Inflammatory macrophage treated with lipopolysaccharide for 4 hours (primary cell): ENCODE measurements around the gene DMRT1.

Source experiments
- DNase-seq: peaks from one replicate; pipeline ENCODE4 v3.0.0-alpha.2; 2020

Gene DMRT1

DNA sequence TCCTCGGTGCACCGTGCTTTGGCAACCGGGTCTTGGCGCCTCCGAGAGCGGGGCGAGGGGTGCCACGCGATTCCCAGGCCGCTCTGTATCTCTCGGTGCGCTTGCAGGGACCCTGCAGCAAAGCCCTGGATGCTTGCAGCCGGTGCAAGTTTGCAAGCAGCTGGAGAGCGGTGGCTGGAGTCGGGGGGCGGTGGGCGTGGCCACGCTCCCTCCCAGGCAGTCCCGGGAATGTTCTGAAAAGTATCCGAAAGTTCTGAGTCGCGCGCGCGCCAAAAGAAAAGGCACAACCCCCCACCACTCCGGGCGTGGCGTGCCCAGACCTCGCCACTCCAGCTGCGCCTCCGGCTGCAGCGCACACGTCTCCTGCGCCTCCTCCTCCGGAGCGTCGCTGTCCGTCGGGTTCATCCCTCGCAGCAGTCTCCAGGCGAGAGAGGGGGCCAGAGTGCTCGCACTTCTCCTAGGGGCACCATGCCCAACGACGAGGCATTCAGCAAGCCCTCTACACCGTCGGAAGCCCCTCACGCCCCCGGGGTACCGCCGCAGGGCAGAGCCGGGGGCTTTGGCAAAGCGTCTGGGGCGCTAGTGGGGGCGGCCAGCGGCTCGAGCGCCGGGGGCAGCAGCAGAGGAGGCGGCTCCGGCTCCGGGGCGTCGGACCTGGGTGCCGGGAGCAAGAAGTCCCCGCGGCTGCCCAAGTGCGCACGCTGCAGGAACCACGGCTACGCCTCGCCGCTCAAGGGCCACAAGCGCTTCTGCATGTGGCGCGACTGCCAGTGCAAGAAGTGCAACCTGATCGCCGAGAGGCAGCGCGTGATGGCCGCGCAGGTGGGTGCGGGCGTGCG lies at the start of gene DMRT1:
TSS of gene DMRT1 (plus strand) at position 327 of the 839 bp plus-strand sequence. CDS start at position 469, 142 bp downstream.
- DNase-seq: no peak

DNA sequence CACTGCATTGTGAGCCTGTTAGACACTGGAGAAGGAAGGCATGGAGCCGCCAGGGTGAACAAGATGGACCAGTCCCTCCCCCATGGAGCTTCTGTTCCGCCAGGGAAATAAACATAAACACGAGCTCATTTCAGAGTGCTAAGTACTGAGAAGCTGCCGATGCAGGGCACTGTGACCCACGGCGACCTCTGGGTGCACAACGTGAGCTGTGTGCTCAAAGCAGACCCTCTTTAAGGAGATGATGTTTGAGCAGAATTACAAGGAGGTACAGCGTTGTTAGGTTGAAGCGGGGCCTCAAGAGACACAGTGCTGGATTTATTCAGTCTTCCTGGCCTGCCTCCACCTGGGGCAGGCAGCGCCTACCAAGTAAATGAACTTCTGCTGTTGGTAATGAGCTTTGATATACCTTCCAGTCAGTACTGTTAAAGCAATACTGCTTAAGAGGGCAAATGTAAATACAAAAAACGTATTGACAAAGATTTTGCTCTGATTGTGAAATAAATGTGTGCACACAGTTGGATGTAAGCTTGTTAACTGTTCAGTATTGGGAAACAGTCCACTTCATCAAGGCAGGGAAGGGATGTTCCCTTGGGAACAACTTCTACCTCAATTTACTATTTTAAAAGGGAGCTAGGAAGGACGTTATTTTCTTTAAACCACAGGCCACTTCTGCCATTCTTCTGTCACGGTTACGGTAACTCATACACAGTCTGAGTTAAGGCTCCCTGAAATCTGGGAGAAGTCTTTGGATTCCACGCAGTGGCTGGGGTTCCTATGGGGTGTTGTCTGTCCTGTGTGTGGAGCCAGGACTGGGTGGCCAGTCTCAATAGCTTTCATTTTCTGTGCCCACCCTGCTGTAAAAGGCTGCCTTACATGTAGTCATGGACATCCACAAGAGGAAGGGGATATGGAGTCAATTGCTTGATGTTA lies 48.9 kb upstream of the DMRT1 start:
- peak; percentile 11 for DNase-seq

DNA sequence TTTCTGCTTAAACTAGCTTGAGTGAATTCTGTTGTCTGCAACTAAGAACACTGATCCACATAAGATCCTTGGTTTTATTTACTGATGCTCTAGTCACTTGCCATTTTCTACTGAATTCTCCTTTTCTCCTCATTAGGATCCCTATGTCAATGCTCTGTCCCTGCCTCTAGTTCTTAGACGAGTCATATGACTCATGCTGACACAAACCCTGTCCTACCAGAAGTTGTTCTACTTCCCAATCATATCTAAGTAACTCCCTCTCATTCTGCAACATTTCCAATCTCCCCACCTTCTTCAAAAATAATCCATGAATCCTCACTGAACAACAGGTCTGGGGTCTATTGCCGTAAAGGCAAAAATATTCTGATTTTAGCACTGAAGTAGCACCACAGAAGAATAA lies 47.1 kb upstream of the DMRT1 start:
- DNase-seq: no peak

DNA sequence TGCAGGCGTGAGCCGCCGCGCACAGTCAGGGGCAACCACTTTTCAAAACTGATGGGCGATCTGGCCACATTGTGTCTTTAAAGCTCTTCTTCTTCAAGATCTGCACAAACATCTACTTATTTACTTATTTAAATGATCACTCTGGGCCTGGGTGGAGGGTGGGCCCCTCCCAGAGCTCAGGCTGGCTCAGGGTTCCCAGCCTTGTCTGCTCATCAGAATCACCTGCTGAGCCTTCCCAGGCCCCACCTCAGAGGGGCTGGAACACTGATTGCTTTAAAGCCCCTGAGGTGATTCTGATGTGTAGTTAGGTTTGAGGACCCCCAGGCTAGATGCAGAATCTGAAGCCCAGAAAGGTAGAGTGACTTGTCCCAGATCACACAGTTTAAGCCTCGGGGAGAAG lies 45.6 kb upstream of the DMRT1 start:
- DNase-seq: no peak

DNA sequence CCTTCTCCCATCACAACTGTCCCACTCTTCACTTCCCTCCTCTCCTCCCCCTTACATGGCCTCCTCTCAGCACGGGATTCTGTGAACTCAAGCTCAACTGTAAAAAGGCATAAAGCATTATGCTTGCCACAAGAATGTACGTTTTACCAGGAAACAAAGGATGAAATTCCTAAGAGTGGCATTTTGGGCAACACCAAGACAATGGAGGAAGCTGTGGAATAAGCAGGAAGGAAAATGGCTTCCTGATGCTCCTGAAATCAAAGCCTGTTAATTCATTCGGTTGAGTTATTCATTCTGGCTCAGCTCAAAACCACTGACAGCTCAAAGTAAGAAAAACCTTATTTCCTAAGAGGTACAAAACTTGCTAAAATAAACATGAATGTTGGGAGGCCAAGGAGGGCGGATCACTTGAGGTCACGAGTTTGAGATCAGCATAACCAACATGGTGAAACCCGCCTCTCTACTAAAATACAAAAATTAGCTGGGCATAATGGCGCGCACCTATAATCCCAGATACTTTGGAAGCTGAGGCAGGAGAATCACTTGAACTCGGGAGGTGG lies 40.8 kb upstream of the DMRT1 start:
- no peak for DNase-seq

DNA sequence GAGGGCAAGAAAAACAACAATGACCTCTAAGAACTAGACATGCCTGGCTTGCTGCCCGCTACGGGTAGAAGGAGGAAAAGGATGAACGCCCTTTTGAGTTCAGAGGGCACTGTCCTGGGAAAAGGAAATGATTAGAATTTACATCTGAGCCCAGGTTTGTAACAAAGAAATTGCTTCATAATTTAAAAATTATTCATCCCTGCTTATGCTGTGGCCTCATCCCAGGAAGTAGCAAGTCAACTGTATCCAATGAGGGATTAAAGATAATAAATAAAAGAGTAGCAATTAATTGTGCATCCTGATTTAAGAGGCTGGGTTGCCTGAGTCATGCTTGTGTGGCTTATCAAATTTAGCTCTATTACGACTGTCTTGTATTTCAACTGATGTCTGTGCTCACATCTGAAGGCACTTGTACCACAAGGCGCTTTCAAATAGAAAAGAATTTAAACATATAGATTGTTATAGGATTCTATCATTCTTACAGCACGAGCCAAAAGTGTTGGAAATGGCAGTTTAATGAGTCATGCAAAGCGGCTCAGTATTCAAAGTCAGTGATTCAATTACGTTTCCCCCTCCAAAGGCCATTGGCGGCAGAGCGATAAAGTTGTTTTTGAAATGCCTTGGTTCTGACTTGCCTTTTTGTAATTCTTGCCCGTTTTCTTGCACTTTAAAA lies 40.0 kb upstream of the DMRT1 start:
- no peak for DNase-seq

DNA sequence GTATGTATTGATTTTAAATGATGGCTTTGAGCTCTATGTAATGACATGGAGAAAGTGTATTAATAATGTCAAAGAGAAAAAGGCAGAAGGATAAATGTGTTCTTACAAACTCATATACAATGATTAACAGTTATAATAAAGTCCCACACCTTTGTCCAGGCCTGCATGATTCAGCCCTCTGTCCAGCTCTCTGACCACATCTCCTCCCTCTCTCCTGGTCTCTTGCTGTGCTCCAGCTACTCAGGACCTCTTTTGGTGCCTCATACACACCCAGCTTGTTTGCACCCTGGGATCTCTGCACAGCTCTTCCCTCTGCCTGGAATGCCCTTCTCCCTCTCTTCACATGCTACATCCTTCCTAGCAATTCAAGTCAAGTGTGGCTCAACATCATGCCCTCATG lies 37.5 kb upstream of the DMRT1 start:
- no peak for DNase-seq

DNA sequence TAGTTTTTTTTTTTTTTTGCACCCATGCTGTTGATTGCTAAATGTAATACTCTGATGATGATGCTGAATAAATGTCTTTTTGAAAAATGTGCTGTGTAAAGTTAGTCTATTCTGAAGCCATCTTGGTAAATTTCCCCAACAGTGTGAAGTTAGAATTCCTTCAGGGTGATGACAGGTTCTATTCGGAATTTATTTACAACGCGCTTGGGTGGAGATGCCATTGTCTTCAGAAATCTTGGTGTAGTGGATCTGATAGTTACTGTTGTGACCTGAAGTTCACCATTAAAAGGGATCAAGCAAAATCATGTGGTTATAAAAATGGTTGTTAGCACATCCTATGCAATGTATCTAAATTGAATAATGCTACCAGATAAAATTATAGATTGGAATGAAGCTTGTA lies 36.3 kb upstream of the DMRT1 start:
- DNase-seq: no peak

DNA sequence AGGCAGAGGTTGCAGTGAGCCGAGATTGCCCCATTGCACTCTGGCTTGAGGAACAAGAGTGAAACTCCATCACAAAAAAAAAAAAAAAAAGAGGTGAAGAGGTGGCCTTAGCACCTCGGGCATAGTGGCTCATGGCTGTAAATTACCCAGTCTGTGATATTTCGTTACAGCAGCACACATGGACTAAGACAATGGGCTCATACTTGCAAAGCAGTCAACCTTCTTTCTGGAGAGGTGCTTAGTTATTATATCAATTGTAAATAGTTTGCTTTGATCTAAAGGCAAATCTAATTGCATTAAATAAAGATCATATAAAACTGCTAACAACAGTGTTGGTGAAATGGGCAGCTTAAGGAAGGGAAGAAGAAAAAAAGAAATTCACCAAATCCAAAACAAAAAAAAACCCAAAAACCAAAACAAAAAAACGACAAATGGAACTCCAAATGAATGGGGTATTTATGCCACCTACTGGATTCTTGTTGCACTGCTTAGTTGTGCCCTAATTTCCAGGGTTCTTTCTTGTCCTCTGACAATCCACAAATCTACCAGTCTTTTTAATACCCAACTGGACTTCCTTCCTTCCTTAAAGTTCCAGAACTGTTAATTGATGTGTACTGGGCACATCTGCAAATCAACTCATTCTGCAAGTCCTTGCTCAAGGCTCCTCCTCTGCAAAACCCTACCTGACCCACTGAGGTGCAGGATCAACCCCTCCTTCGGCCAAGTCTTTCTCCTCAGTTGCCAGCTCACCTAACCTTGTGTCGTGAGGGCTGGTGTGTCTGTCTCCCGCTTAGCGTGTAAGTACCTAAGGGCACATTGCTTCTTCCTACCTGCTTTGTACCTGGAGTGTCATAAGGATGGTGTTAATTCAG lies 35.0 kb upstream of the DMRT1 start:
- DNase-seq: peak; percentile 32

DNA sequence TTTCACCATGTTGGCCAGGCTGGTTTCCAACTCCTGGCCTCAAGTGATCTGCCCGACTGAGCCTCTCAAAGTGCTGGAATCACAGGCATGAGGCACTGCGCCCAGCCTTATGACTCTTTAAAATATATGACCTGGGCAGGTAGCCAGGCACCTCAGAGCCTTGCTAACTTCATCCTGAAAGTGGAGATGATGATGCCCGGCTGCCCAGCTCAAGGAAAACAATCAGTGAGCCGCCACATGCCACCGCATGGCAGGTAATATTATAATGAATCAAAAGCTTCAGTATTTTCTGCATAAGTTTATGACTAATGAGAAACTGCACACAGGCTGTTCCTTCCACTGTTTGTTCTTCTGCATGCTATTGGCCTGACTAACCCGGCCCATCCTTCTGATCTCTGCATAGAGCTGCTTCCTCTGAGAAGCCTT lies 30.4 kb upstream of the DMRT1 start:
- DNase-seq: no peak

DNA sequence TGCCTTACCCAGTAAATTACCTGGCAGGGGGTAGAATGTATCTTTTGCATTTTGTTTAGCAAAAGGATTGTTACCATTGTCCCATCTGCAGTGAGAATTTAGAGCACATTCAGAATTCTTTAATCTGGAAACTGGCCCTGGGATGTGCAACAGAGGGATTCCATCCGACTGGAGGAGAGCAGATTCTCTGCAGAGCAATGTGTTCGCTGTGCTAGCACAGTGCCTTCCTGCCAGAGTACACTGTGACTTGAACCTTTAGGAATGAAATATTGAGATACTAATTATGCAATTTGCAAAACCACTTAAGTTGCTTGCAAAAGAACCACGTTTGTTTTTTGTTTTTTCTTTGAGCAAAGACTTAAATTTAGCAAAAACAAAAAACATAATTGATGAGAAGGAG lies 22.5 kb upstream of the DMRT1 start:
- DNase-seq: no peak

DNA sequence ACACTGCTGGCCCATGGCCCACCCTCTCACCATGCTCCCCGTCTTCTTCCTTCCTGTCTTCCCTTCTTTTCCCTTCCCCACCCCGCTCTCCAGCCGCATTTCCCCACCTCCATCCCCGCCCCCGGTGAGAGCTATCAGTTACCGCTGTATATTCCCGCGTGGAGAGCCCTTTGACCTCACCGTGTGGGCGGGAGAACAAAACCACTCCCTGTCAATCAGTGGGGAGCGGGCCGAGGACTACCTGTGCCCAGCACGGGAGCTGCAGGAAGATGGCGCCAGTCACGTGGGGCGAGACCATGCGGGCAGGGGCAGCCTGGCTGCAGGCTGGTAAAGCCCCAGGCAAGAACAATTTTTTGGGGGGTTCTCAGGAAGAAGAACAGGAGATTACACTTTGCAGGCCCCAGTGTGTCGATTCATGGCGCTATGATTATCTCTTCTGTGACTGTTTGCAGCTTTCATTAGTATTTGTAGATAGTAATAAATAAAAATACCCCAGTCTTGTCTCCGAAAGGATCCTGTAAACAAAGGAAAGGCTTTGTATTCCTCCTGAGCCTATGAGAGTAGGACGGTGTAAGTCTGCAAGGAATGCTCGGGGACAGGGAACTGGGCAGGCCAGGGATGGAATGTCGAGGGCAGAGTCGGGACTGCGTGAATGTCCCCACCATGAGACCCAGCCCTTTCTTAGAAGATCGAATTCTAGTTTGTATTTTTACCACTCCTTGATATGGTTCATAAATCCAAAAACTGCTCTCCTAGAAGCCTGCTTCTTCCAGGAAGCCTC lies 14.8 kb upstream of the DMRT1 start:
- DNase-seq: no peak

DNA sequence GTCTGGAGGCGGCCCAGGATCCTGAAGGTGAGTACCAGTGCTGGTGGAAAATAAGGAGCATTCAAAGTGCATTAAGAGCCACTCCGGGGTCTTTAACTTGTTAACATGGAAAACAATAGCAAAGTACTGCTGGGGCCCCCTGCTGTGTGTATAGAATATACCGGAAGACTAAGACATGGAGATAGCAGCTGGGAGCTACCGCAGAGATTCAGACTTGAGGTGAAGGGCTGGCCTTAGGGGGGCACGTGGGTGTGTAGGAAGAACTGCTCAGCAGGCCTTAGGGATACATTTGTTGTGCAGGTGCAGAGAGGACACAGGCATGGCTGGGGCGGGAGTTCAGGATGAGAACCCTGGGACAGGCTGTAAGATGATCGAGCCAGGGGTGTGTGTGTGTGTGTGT lies 1.2 kb upstream of the DMRT1 start:
- DNase-seq: no peak

DNA sequence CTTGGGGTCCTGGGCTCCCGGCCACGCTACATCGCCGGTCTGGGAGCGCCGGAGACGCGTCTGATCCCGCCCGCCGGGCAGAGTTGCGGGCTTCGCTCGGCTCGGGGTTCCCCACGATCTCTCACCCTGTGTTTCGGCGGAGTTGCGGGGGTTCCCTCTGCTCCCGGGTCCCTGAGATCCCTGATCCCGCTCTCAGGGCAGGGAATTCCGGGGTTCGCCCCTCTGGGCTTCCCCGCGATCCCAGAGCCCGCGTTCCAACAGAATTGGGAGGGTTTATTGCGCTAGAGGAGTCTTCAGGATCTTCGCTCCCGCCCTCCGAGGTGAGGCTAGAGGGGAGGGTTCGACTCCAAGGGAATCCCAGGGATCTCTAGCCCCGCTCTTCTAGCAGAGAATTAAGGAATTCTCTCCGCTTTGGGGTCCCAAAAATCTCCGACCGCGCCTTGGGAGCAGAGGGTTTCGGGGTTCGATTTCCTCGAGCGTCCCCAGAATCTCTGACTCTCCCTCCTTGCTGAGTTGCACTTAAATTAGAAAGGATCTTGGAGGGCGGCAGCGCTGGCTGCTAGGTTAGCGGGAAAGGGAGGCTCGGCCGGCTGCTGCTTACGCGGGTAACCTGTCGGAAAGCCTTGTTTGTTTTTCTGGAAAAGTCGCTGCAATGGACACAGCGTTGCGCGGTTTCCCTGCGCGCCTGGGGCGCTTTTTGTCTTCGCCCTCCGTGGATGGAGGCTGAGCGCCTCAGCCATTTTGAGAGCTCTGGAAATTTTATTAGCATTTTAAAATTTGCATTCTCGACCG lies 1.3 kb downstream of the DMRT1 start:
- no peak for DNase-seq

DNA sequence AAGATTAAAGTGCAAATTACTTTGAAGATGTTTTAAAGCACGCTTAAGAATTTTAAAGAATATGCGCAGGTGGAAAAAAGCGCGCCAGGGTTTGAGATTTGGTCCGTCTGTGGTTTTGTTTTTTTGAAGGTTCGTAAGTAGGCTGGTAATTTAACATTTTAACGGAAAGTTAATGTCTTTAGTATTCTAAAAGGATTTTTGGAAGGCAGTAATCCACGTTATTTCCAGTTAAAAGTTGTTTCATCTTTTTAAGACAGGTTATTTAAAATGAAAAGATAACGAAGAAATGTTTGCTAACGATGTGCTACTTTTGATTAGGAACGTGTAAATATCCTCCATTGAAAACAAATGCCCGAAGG lies 1.9 kb downstream of the DMRT1 start:
- no peak for DNase-seq

DNA sequence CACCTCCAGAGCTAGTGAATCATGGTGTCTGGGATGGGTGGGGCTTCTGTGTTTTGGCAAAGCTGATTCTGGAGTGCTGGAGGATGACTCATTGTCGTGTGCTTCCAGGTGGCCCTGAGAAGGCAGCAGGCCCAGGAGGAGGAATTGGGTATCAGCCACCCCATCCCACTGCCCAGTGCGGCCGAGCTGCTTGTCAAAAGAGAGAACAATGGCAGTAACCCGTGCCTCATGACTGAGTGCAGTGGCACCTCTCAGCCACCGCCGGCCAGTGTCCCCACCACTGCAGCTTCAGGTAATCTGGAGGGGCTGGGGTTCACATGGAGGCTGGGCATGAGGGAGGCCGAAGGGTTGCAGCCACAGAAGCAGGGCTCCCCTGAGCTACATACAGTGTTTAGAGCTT lies 5.4 kb downstream of the DMRT1 start:
- no peak for DNase-seq

DNA sequence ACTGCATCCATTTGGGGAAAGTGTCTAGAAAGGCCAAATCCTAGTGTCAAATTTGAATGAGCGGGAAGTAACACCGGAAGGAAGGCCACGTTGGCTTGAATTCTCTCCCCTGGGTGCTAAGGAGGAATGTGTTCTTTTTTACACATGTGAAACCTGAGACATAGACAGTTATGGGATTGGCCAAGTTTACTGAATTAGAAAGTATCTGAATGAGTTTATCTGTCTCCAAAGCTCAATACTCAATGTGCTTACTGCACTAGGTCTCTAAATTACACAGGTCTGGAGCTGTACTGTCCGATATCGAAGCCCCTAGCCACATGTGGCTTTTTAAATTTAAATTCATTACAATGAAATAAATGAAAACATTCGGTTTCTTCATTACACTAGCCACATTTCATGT lies 6.0 kb downstream of the DMRT1 start:
- DNase-seq: no peak

DNA sequence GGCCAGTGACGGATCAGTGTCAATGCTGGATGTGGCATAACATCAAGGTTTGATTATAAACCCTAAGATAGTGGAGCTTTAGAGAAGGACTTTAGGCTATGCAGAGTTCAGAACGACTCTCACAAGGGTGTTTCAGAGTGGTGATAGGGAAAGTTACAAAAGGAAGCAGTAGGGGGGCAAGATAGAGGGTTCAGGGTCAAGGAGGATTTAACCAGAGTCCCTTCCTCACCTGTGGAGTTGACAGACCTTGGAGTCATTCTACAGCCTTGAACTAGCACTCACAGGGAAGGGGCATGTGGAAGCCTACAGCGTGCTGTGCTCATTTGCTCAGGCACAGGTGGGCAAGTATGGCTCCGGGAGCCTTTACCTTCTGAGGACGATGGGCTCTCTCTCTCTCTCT lies 7.9 kb downstream of the DMRT1 start:
- no peak for DNase-seq

DNA sequence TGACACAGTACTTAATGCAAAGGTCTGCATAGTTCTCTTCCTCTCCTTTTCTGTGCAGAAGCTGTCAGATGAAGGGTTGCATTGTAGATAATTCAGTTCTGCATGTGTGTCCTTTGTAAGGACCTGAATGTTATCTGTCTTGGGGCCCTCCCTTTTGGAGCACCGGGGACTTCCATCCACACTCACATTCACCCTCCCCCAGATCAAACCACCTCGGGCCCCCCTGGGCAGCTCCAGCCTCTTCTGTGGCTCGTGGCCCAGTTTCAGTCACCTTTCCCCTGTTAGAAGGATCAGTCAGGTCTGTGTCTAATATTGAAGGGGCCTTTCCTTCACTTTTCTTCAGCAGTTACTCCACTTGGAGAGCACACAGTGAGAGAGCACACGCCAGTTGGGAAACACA lies 11.0 kb downstream of the DMRT1 start:
- no peak for DNase-seq

DNA sequence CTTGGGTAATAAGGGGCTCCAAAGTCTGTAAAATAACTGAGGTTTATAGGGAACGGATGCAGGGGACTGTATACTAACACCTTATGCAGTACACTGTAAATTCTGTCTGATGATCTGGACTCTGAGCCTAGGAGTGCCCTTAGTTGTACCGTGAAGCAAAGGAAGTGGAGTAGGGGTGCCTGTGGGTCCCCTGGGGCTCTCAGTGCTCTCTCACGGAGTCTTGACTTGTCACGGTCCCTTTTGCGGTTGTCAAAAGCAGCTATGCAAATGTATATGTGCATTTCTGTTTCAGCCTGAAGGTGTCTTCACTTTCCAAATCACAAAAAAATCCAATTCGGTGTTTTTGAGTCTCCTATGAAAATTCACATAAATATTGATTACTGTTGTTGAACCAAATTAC lies 17.8 kb downstream of the DMRT1 start:
- DNase-seq: no peak

DNA sequence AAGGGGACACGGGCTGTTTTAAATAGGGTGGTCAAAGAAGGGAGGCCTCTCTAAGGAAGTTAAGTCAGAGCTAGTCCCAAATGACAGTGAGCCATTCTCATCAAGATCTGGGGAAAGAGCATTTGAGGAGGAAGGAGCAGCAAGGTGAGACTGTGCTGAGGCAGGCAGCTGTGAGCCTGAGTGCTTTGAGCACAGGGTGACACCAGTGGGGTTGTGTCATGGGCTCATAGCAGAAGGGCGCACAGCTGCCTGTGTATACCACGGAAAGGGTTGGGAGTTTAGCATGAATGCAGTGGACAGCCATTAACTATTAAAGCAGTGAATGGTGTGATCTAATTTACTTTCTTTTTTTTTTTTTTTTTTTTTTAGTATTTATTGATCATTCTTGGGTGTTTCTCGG lies 19.2 kb downstream of the DMRT1 start:
- DNase-seq: no peak
